H1 (cell line): Measurements from ENCODE around the gene TATDN2.

Experiments
- CTCF ChIP-seq, 3 experiments: IDR thresholded peaks; 1 replicate in 2 of 3; 2 replicates in 1 of 3; pipeline versions ENCODE4 v1.5.1 to v1.6.1; 2011; ENCODE audit warnings: low read length in 3 of 3, mild to moderate bottlenecking in 3 of 3, inconsistent platforms in 2 of 3, low read depth in 1 of 3, moderate library complexity in 1 of 3; ENCODE audit not compliant: insufficient read depth in 1 of 3; ENCODE audit errors: control extremely low read depth in 1 of 3
- HDAC2 ChIP-seq, 2 experiments: fragments of 300-600 bp in 1 of 2; sonication (generic) in 1 of 2; IDR thresholded peaks; 2 replicates each; pipeline ENCODE4 v1.6.1; 2011 to 2012; ENCODE audit warnings: low read depth in 2 of 2, low read length in 2 of 2, mild to moderate bottlenecking in 2 of 2, moderate library complexity in 2 of 2, borderline replicate concordance in 1 of 2, inconsistent platforms in 1 of 2
- JUN ChIP-seq: IDR thresholded peaks from 2 replicates; pipeline ENCODE4 v1.6.1; 2011; ENCODE audit warnings: low read depth, mild to moderate bottlenecking, improper control_type of control experiment, low read length
- PHF8 ChIP-seq: fragments of 200-600 bp; sonication (generic); conservative IDR thresholded peaks from 2 replicates; pipeline ENCODE4 v1.7.1; 2012; ENCODE audit warnings: low read depth, mild to moderate bottlenecking, inconsistent platforms, low read length, moderate library complexity
- POLR2A ChIP-seq, 2 experiments: IDR thresholded peaks; 1 replicate in 1 of 2; 2 replicates in 1 of 2; pipeline ENCODE4 v1.6.1; 2011; ENCODE audit warnings: low read depth in 2 of 2, low read length in 2 of 2, mild to moderate bottlenecking in 2 of 2; ENCODE audit errors: control extremely low read depth in 1 of 2
- ZNF274 ChIP-seq: IDR thresholded peaks from 2 replicates; pipeline ENCODE4 v1.7.0; 2012; ENCODE audit warnings: low read length, borderline replicate concordance; ENCODE audit errors: extremely low read depth

- TF ChIP-seq POLR2A (IDR thresholded peaks at IDR 0.05; ENCODE audit: control extremely low read depth in 1 of 2, low read depth in 2 of 2, low read length in 2 of 2) (no peak), HDAC2 (IDR thresholded peaks at IDR 0.05; ENCODE audit: borderline replicate concordance in 1 of 2, low read depth in 2 of 2, low read length in 2 of 2) (no peak), JUN (no peak), CTCF (IDR thresholded peaks at IDR 0.05; ENCODE audit: control extremely low read depth in 1 of 3, insufficient read depth in 1 of 3, low read depth in 1 of 3, low read length in 3 of 3) (no peak), PHF8 (no peak), ZNF274 (no peak)
Observed at GRCh38 chr3:10198761-10199649, 49.3 kb upstream of the TATDN2 start.
